KMS-11 (cell line): ENCODE measurements around the gene BRINP1.

Experiments
- H2AFZ ChIP-seq: fragments of 200-600 bp; sonication (generic); 2 replicates; pipeline ENCODE4 v1.6.1; 2016; ENCODE audit warnings: antibody characterized with exemption, mixed run types, low read depth
- H3K27ac ChIP-seq: fragments of 200-600 bp; sonication (generic); 2 replicates; pipeline ENCODE4 v1.6.1; 2016; ENCODE audit warnings: mild to moderate bottlenecking, mixed run types
- H3K27me3 ChIP-seq: fragments of 200-600 bp; sonication (generic); 2 replicates; pipeline ENCODE4 v1.6.1; 2017; ENCODE audit warnings: mild to moderate bottlenecking, low read depth, mixed run types, moderate library complexity; ENCODE audit not compliant: insufficient read depth
- H3K36me3 ChIP-seq: fragments of 200-600 bp; sonication (generic); 2 replicates; pipeline ENCODE4 v1.6.1; 2017; ENCODE audit warnings: mild to moderate bottlenecking, mixed run types; ENCODE audit not compliant: insufficient read depth
- H3K4me1 ChIP-seq: fragments of 200-600 bp; sonication (generic); 2 replicates; pipeline ENCODE4 v1.6.1; 2016; ENCODE audit warnings: mild to moderate bottlenecking, low read depth, mixed run types; ENCODE audit not compliant: poor library complexity, severe bottlenecking
- H3K4me2 ChIP-seq: fragments of 200-600 bp; sonication (generic); 2 replicates; pipeline ENCODE4 v1.7.0; 2016; ENCODE audit warnings: mild to moderate bottlenecking, mixed run types
- H3K4me3 ChIP-seq: fragments of 200-600 bp; sonication (generic); IDR thresholded peaks from 2 replicates; pipeline ENCODE4 v1.6.1; 2017; ENCODE audit warnings: low read depth, low read length, mixed read lengths; ENCODE audit not compliant: insufficient read depth
- H3K79me2 ChIP-seq: fragments of 200-600 bp; sonication (generic); 2 replicates; pipeline ENCODE4 v1.6.1; 2016; ENCODE audit warnings: low read depth, mixed run types; ENCODE audit not compliant: insufficient read depth
- H3K9ac ChIP-seq: fragments of 200-600 bp; sonication (generic); 2 replicates; pipeline ENCODE4 v1.6.1; 2016; ENCODE audit warnings: mild to moderate bottlenecking, mixed run types
- H4K20me1 ChIP-seq: fragments of 200-600 bp; sonication (generic); 2 replicates; pipeline ENCODE4 v1.6.1; 2016; ENCODE audit warnings: mild to moderate bottlenecking, mixed run types; ENCODE audit not compliant: insufficient read depth
- CTCF ChIP-seq: fragments of 200-600 bp; sonication (generic); conservative IDR thresholded peaks from 2 replicates; pipeline ENCODE4 v1.6.1; 2017; ENCODE audit warnings: low read depth, mild to moderate bottlenecking, antibody characterized with exemption, low read length, moderate library complexity, mixed read lengths

BRINP1 gene

GRCh38 chr9:119284118-119284517, 85.1 kb downstream of the BRINP1 start:
- Histone ChIP-seq H3K36me3 (no peaks in the 10 kb centered on the region), H3K27ac (no peak overlapping the region), H3K4me2 (no peak overlapping the region), H2AFZ (no peak overlapping the region), H3K9ac (no peak overlapping the region), H3K79me2 (no peaks in the 10 kb centered on the region), H3K27me3 (no peaks in the 10 kb centered on the region), H3K4me1 (no peaks in the 10 kb centered on the region), H3K4me3 (no peak overlapping the region), H4K20me1 (no peaks in the 10 kb centered on the region)
- TF ChIP-seq CTCF, result no peak

- TF ChIP-seq CTCF, result no peak
- H3K9ac ChIP-seq, result no peak overlapping the region
- no peaks in the 10 kb centered on the region for H3K4me1 ChIP-seq
- no peak overlapping the region for H2AFZ ChIP-seq
- H4K20me1 ChIP-seq, result no peaks in the 10 kb centered on the region
- H3K4me3 ChIP-seq, result no peak overlapping the region
- no peaks in the 10 kb centered on the region for H3K36me3 ChIP-seq
- no peaks in the 10 kb centered on the region for H3K79me2 ChIP-seq
- H3K27ac ChIP-seq, result no peak overlapping the region
- H3K4me2 ChIP-seq, result no peak overlapping the region
- H3K27me3 ChIP-seq, result no peaks in the 10 kb centered on the region
Observed at GRCh38 chr9:119283078-119283794, 86.0 kb downstream of the BRINP1 start.

- no peak overlapping the region for H2AFZ ChIP-seq
- H3K27me3 ChIP-seq, result no peaks in the 10 kb centered on the region
- H3K79me2 ChIP-seq, result no peaks in the 10 kb centered on the region
- H3K4me2 ChIP-seq, result no peak overlapping the region
- H3K4me1 ChIP-seq, result no peaks in the 10 kb centered on the region
- H4K20me1 ChIP-seq, result no peaks in the 10 kb centered on the region
- no peak overlapping the region for H3K9ac ChIP-seq
- H3K27ac ChIP-seq, result no peak overlapping the region
- no peak overlapping the region for H3K4me3 ChIP-seq
- no peak for TF ChIP-seq CTCF
- no peaks in the 10 kb centered on the region for H3K36me3 ChIP-seq
Observed at GRCh38 chr9:119282476-119283077, 86.7 kb downstream of the BRINP1 start.

GRCh38 chr9:119280740-119281485, 88.3 kb downstream of the BRINP1 start:
- no peaks in the 10 kb centered on the region for H3K36me3 ChIP-seq
- no peak for TF ChIP-seq CTCF
- H4K20me1 ChIP-seq, result no peaks in the 10 kb centered on the region

More at GRCh38 chr9:119280740-119281485, 88.3 kb downstream of the BRINP1 start:
- Histone ChIP-seq H3K4me3 (no peak overlapping the region), H3K27me3 (no peaks in the 10 kb centered on the region), H3K27ac (no peak overlapping the region), H3K4me1 (no peaks in the 10 kb centered on the region), H3K79me2 (no peaks in the 10 kb centered on the region), H2AFZ (no peak overlapping the region), H3K9ac (no peak overlapping the region), H3K4me2 (no peak overlapping the region)
